GM21367 (cell line): ENCODE results near the gene APOL6.
"Not testable (repeated sequence)": the region's sequence is repeated elsewhere in the genome, so short reads cannot be mapped to it uniquely, and the experiment has no call there.

Experiments used
- ATAC-seq: cut with Tn5 transposase; IDR thresholded peaks from one replicate; pipeline ENCODE4 v1.9.1; 2021; ENCODE audit not compliant: unreplicated experiment

Gene APOL6

DNA sequence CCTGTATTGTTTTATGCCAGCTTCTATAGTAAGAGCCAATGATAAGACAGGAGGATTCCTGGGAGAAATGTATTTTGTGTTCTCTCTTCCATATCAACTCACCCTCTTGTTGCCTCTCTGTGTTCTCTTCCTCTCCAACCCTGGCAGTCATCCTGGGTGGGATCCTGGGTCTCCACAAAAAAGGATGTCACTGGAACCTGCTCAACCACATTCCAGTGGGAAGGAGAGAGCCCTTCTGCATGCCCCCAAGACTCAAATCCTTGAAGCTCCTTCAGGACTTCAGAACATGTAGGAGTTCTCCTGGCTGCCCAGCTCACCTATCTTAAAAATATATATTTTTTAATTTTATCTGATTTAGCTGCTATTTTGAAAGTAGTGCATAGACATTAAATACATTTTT is 26.1 kb downstream of the APOL6 start:
- ATAC-seq, result no peak

DNA sequence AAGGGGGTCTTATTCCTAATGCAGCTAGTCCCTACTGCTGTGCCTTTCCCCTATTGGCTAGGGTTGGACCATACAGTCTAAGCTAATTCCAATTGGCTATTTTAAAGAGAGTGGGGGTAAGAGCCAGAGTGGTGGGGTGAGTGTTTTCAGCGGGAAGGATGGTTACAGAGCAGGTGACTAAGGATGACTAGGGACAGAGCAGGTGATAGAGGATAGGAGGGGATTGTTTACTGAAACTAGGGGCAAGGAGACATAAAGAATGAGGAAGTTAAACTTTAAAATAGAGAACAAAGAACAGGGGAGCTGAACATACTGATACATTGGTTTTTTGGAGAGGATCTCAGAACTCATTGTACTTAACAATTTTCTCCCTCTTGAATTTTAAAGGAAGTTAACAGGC is 27.8 kb downstream of the APOL6 start:
- not testable (repeated sequence) for ATAC-seq

DNA sequence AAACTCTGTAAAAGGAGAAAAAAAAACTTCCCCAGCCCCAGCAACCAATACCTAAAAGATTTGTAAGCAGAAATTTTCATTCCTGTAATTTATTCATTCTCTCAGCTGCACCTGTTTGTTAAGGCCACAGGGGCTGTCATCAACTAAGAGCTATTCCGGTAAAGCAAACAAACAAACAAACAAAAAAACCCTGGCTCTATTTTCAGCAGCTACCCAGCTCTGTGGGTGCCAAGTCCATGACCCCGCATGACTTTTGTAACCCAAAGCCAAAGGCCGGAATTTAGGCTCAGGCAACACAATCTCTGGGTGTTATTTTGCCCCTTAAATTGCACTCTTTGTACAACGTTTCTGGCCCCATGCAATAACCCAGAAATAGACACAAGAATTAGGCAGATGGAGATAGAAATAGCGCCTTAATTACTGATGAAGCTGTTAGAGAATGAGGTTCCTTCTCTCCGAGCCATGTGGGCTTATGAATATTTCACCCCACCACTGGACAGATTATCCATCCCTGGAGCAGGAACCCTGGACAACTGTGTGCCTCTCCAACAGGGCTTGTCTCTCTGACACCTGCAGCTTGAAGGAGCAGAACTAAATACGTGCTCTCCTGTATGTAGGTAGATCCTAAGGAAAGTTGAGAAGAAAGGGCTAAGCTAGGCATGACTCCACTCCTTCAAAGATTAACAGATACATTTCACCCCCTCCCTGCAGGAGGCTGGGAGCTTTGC is 29.4 kb downstream of the APOL6 start:
- no peak for ATAC-seq

DNA sequence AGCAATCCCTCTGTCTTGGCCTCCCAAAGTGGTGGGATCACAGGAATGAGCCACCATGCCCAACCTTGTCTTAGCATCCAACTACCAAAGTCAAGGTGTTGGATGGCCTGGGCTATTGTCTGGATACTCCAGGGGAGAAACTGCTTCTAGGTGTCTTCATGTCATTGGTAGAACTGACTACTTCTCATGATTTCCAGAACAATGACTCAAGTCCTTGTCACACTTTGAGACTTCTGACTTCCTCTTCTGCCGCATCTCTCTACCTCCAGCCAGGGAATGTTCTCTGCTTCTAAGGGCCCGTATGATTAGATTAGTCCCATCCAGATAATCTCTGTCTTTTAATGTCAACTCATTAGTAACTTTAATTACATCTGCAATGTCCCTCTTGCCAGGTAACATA is 30.6 kb downstream of the APOL6 start:
- no peak for ATAC-seq

DNA sequence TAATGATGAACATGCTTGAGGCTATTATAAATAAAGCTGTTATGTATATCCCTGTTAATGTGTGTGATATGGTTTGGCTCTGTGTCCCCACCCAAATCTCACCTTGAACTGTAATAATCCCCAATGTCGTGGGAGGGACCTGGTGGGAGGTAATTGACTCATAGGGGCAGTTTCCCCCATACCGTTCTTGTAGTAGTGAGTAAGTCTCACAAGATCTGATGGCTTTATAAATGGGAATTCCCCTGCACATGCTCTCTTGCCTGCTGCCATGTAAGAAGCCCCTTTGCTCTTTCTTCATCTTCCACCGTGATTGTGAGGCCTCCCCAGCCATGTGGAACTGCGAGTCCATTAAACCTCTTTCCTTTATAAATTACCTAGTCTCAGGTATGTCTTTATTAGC is 31.2 kb downstream of the APOL6 start:
- not testable (repeated sequence) for ATAC-seq

DNA sequence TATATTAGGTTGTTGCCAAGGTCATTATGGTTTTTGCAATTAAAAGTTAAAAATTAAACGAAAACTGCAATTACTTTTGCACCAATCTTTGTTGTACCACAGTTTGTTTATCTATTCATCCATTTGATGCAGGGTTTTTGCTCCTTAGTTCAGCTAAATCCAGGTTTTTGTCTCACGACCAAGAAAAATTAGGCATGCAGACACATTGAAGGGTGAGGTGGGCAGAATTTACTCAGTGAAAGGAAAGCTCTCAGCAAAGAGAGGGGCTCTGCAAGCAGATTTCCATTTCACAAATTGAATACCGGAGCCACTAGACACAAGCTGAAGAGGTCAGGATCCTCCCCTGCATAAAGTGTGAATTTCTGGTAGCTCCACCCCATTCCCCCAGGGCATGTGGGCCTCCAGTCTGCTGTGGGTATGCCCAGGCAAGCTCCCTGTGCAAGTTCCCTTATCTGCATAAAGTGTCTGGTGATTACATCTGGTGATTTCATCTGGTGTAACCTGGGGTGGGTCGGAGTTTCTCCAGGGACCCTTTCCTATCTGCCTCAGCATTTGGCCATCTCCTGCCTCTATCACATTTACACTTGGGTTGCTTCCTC is 33.3 kb downstream of the APOL6 start:
- ATAC-seq, result no peak

DNA sequence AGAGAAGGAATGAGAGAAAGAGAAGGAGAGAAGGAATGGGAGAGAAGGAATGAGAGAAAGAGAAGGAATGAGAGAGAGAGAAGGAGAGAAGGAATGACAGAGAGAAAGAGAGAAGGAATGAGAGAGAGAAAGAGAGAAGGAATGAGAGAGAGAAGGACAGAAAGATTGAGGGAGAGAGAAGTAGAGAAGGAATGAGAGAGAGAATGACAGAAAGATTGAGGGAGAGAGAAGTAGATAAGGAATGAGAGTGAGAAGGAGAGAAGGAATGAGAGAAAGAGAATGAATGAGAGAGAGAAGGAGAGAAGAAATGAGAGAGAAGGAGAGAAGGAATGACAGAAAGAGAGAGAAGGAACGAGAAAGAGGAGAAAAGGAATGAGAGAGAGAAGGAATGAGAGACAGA is 35.3 kb downstream of the APOL6 start:
- no peak for ATAC-seq

DNA sequence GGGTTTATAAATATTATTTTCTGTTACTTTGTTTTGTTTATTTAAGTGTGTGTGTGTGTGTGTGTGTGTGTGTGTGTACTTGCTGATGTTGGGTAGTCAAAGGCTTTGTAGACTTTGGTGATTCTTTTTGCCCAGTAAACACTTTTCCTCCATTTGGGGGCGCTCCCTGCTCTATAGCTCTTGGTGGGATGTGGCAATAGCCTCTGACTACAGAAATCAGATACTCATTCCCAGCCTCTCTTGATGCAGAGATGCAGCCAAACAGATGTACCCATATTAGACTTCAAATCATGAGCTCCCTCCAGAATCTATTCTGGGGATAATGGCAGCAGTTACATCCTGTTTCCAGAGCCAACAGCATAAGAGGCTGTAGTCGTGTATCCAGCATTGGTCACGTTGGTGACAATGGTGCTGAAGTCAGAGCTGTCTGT is 36.0 kb downstream of the APOL6 start:
- ATAC-seq, result no peak

DNA sequence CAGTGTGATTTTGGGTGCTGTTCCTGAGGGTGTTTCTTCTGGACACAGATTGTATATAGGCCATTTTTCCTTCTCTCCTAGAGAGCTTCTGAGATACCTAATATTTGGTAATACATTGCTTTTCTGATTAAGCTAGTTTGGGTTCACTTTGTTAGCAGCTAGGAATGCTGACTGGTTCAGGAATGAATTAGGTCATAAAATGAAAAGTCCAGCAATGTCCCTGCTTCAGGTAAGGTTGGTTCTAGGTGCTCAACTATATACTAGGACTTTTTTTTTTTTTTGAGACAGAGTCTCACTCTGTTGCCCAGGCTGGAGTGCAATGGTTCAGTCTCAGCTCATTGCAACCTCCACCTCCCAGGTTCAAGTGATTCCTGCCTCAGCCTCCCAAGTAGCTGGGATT is 36.5 kb downstream of the APOL6 start:
- no peak for ATAC-seq

DNA sequence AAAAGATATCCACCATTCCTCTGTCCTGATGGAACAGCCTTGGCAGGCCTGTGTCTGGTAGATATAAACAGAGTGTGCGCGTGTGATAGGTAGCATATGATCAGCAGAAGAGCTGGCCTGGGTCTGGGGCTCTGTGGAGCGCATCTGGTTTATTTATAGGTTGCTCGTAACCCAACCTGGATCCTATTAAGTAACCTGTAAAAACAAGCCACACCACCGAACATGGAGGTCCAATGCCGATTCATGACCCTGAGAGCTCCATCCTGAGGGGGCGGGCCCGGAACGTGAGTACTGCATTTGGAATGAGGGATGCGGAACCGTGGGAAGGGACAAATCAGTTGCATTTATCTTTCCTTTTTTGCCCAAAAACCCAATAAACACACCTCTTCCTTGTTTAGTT is 37.5 kb downstream of the APOL6 start:
- no peak for ATAC-seq

DNA sequence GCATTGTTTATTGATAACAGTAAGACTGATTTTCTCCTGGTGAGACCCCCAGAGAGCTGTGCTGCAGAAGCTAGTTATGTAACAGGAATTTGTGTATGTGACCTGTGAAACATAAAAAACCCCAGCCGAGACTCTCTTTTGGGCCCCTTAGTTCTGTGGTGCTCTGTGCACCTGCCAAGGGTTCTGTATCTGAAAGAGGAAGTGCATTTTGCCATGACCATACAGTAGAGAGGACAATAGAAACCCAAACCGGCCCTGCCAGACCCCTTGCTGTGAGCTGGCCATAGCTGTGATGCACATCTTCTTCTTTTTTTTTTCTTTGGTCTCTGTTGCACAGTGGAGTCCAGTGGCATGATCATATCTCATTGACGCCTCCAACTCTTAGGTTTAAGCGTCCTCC is 38.1 kb downstream of the APOL6 start:
- ATAC-seq, result no peak

DNA sequence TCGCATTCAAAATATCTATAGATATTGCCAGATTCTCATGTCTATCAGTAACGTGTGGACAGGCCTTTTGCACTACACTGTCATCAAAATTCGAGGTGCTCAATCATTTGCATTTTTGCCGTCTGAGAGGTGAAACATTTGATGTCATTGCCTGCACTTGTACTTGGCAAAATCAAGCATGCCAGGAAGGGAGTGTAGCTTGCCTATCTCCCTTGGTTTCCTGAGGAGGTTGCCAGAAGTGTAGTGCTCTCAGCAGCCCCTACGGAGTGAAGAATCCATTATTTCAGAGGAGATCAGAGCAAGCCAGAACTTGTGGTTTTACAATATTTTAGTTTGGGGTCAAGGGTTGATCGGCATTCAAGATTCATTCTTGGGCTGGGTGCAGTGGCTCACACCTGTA is 39.2 kb downstream of the APOL6 start:
- no peak for ATAC-seq

DNA sequence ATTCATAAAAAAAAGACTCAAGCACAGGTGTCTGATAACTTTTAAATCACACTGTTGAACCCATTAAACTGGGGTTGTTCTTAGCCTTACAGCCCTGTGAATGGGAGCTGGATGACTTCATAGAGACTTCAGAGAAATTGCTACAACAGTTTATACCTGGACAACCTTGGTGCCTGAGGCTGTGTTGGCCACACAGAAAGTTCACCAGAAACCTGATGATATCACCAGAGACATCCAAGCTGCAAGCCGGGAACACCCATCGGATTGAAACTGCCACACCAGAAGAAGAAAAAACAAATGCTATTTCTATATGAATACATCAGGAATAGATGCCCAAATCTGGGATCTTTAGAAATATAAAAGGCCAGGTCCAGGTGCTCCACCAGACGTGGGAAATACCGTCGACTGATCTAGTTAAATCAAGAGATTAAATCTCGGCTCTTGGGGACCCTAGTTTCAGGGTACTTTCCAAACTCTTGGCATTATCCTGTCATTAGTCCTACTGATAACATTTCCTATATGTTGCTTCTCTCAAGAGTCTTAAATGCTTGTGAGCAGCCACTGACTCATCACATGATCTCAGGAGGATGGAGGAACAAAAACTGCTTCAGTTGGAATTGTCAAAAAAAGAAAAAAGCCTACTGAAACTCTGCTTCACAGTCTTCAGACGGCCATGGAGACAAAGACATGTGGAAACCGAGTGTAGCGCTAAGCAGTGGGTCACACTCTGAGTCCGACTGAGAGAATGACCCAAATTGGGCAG is 40.8 kb downstream of the APOL6 start:
- ATAC-seq, result no peak

DNA sequence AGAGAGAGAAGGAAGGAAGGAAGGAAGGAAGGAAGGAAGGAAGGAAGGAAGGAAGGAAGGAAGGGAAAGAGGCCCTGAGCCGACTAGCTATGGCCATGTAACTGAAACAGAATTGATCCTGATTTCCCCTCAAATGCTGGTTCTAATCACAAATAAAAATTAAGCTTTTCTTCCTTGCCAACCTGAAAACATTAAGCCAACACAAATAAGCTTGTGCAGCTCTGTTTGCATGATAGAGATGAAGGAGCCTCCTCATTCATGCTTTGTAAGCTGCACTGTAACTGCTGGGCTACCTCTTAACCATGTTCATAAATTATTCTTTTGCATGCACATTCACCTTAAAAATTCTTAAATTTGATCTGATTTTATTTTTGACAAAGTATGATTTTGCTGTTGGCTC is 41.8 kb downstream of the APOL6 start:
- no peak for ATAC-seq

DNA sequence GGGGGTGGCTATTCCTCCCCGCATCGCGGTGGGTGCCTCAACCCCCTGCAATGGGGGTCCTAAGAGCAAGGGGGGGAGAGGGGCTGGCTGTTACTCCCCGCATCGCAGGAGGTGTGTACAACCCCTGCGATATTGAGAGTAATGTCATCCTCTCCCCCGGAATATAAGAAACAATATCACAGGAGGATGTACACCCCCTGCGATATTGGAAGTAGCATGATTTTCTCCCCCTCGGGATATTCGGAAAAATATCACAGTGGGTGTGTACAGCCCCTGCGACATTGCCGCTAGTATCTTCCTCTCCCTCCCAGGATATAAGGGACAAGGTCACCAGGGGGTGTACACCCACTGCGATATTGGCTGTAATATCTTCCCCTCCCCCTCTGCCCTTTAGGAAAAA is 47.0 kb downstream of the APOL6 start:
- ATAC-seq, result no peak

DNA sequence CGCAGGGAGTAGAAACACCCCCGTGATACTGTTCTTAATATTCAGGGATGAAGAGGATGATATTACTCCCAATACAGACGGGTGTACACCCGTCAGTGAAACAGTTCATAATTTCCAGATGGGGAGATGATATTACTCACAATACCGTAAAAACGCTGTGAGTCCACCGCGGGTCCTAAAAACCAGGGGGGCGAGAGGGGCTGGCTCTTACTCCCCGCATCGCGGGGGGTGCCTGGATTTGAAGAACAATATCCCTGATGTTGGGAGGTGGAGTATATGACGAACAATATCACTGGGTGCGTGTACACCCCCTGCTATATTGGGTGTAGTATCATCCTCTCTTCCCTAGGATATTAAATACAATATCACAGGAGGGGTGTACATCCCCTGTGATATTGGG is 48.9 kb downstream of the APOL6 start:
- ATAC-seq, result no peak

DNA sequence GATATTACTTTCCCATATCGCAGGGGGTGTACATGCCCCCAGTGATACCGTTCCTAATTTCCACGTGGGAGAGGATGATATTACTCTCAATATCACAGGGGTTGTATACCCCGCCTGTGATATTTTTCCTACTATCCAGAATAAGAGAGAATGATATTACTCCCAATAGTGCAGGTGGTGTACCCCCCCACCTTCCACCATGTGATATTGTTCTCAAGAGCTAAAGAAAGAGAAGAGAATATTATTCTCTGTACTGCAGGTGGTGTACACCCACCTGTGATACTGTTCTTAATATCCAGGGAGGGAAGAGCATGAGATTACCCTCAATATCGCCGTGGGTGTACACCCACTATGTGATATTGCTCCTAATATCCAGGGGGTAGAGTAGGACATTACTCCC is 51.6 kb downstream of the APOL6 start:
- ATAC-seq, result not testable (repeated sequence)

DNA sequence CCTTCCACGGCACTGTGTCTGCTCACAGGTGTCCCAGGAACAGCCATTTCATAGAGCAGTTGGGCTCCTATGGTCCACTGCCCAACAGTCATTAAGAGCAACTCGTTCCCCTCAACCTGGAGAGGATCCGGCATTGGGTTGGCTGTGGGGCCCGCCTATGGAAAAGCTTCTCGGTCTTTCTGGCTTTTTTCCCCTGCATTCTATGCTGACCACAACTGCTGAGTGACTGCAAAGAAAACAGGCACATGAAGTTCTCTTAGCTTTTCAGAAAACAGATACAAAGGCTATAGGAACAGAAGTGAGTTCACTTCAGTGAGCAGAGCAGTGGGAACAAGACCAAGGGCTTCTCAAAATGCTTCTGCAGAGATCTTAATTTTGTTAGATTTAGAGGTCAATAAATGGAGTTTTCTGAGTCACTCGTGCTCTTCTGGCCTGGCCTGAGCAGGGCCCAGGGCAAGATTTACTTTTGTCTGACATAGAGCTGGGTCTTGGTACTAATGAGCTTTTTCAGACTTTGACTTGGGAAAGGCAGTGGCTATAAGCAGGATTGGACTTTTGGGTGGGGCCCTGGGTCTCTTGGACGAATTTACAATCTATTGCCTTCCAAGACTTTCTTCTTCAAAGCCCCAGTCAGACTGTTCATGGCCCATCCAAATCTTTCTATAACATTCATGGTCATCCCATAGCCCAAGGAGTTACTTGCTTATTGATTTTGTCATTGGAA is 55.8 kb downstream of the APOL6 start:
- ATAC-seq, result no peak

DNA sequence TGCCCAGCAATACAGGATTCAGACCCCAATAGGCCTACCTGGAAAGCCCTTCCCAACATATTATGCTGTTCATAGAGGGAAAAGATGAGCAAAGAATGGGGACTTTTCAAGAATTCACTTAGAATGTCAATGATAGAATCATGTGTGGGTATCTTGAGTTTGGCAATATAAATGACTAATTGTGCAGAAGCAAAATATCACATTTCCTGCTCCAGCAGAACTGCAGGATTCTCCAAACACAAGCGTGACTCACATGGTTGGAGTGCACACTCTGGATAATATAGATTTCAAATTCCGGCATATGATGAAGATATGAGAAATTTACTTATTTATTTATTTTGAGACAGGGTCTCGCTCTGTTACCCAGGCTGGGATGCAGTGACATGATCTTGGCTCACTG is 56.9 kb downstream of the APOL6 start:
- ATAC-seq, result no peak

DNA sequence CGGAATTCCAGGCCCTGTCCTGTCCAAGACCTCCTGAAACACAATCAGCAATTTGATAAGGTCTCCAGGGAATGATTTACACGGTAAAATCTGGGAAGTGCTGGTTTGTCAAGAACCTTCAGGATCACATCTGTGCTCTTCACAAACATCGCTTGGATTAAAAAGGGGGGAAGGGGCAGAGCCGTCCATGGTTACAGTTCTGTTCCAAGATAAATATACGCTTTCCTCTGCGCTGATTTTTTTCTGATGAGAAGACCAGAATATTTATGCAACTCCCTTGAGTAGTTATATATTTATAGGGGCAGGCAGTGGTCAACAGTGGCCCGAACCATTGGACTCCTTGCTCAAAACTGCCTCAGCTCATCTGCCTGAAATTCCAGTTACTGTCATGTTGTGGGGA is 60.2 kb downstream of the APOL6 start:
- ATAC-seq, result no peak

DNA sequence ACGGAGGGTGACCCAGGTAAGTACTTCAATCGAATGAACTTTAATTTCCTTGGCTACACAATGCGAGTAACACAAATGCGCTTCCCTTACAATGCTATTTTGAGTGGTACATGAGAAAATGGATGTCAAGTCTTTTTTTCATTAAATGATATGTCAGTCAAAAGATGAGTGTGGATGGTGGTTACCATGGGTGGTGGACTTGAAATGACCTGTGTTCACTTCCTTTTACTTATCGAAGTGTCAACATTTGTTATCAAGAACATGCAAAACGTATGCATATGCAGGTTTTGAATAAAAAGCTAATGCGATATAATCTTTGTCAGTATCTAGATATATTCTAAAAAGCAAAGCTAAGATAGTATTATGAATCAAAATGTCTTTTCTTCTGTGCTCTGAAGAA is 60.7 kb downstream of the APOL6 start:
- ATAC-seq, result no peak

DNA sequence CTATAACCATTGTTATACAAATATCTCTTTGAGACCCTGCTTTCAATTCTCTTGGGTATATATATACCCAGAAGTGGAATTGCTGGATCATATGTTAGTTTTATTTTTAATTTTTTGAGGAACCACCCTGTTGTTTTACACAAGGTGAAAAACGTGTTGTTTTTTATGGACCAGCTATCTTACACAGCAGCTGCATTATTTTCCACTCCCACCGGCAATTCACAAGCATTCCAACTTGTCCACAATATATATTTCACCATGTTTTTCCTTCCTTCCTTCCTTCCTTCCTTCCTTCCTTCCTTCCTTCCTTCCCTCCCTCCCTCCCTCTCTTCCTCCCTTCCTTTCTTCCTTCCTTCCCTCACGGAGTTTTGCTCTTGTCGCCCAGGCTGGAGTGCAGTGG is 63.1 kb downstream of the APOL6 start:
- no peak for ATAC-seq
